Dermis blood vessel endothelial cell (primary cell): ENCODE data around the gene BORCS8. TPM values are rescaled to one million over a fixed set of nuclear protein-coding genes. Genes with fewer than 3 reads are reported as not detected.
"Not testable (repeated sequence)": the region's sequence is repeated elsewhere in the genome, so short reads cannot be mapped to it uniquely, and the experiment has no call there.

ENCODE experiments used
- DNase-seq: peaks from one replicate; pipeline ENCODE4 v3.0.0; 2010
- total RNA-seq: library from RNA; depleted of rRNA; stranded (reverse); fragments of >200 nt; gene quantifications from 2 replicates; pipeline ENCODE4 v1.2.3, GENCODE V29; 2014

The BORCS8 gene
- total RNA-seq, result 19.8 and 20.3 TPM in 2 replicates

GRCh38 chr19:19192078-19192882, at the start of gene BORCS8, which contains the start of gene RFXANK:
TSS of gene BORCS8 (minus strand) at chr19:19192152. CDS start at chr19:19192117, 35 bp downstream.
TSS of gene RFXANK (plus strand) at chr19:19192258. CDS start at chr19:19193947, 1,689 bp downstream.
- peak; percentile 99 for DNase-seq

GRCh38 chr19:19240476-19240875, 48.5 kb upstream of the BORCS8 start:
- no peak for DNase-seq

GRCh38 chr19:19239675-19240074, 47.7 kb upstream of the BORCS8 start:
- DNase-seq, result no peak

- DNase-seq, result no peak
Measured at GRCh38 chr19:19238126-19238894, 46.4 kb upstream of the BORCS8 start.

GRCh38 chr19:19236173-19236572, 44.2 kb upstream of the BORCS8 start:
- no peak for DNase-seq

GRCh38 chr19:19234220-19234816, 42.4 kb upstream of the BORCS8 start:
- DNase-seq, result no peak

GRCh38 chr19:19232261-19232721, 40.3 kb upstream of the BORCS8 start:
- DNase-seq, result no peak

GRCh38 chr19:19230999-19231398, 39.0 kb upstream of the BORCS8 start:
- DNase-seq, result no peak

GRCh38 chr19:19229701-19230100, 37.7 kb upstream of the BORCS8 start:
- DNase-seq, result no peak

- DNase-seq, result no peak
Measured at GRCh38 chr19:19227217-19227616, 35.3 kb upstream of the BORCS8 start.

- DNase-seq, result no peak
Measured at GRCh38 chr19:19226663-19227062, 34.7 kb upstream of the BORCS8 start.

- DNase-seq, result no peak
Measured at GRCh38 chr19:19226204-19226603, 34.3 kb upstream of the BORCS8 start.

GRCh38 chr19:19224852-19225494, 33.0 kb upstream of the BORCS8 start:
- peak; percentile 46 for DNase-seq

- no peak for DNase-seq
Measured at GRCh38 chr19:19224150-19224851, 32.3 kb upstream of the BORCS8 start.

- DNase-seq, result no peak
Measured at GRCh38 chr19:19223636-19224035, 31.7 kb upstream of the BORCS8 start.

GRCh38 chr19:19223060-19223459, 31.1 kb upstream of the BORCS8 start:
- no peak for DNase-seq

- DNase-seq, result not testable (repeated sequence)
Measured at GRCh38 chr19:19221000-19221399, 29.0 kb upstream of the BORCS8 start.

- DNase-seq, result no peak
Measured at GRCh38 chr19:19218911-19219310, 27.0 kb upstream of the BORCS8 start.

- DNase-seq, result peak; percentile 46
Measured at GRCh38 chr19:19217099-19217498, 25.1 kb upstream of the BORCS8 start.

GRCh38 chr19:19215792-19216191, 23.8 kb upstream of the BORCS8 start:
- DNase-seq, result no peak

GRCh38 chr19:19214892-19215291, 22.9 kb upstream of the BORCS8 start:
- peak; percentile 68 for DNase-seq

- DNase-seq, result no peak
Measured at GRCh38 chr19:19214159-19214490, 22.2 kb upstream of the BORCS8 start.
